ENCODE measurements around the gene CLDN14. TPM values are rescaled to one million over a fixed set of nuclear protein-coding genes. Genes with fewer than 3 reads are reported as not detected.

Gene CLDN14
- total RNA-seq, 1 donor from 2014 or later = not detected

DNA sequence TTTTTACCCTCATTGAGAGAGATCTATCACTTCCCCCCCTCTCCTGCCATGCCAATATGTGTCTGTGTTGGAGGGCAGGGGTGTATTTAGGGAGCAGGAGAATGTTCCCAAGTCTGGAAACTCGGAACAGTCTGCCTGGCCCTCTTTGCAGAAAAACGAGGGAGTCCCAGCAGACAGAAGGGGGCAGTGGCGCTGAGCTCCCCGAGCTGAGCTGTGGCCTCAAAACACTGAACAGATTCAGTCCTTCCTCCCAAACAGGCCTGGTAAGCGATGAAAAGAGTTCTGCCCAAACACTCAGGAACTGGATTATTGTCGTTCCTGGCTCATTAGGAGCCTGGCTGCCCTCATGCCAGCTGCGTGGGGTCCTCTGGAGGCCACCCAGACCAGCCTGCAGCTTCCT is 981 bp downstream of the CLDN14 start:
- Histone ChIP-seq H3K27ac (ENCODE audit: low read depth, low read length) (peak overlapping the region; percentile 97), H3K36me3 (ENCODE audit: insufficient read depth, low read length) (no peaks in the 10 kb centered on the region), H3K9me3 (ENCODE audit: insufficient read depth, low read depth, low read length) (no peaks in the 10 kb centered on the region), H4K20me1 (ENCODE audit: insufficient read depth, low read length) (no peaks in the 10 kb centered on the region), H3K9ac (ENCODE audit: low read length) (peak overlapping the region; percentile 78), H3K4me3 (ENCODE audit: insufficient read depth, low read depth, low read length) (peak overlapping the region; percentile 6), H2AFZ (ENCODE audit: low read depth, low read length) (peak overlapping the region; percentile 31), H3K27me3 (ENCODE audit: insufficient read depth, low read length) (no peaks in the 10 kb centered on the region), H3K4me1 (ENCODE audit: insufficient read depth, low read length) (peaks cover 27% of the 10 kb centered on the region), H3K79me2 (ENCODE audit: insufficient read depth, low read length) (no peaks in the 10 kb centered on the region), H3K4me2 (ENCODE audit: low read length) (peak overlapping the region; percentile 67)
- no peak for TF ChIP-seq EZH2 (IDR thresholded peaks at IDR 0.05; ENCODE audit: insufficient read depth, low read length)
- TF ChIP-seq, protein P1, sequence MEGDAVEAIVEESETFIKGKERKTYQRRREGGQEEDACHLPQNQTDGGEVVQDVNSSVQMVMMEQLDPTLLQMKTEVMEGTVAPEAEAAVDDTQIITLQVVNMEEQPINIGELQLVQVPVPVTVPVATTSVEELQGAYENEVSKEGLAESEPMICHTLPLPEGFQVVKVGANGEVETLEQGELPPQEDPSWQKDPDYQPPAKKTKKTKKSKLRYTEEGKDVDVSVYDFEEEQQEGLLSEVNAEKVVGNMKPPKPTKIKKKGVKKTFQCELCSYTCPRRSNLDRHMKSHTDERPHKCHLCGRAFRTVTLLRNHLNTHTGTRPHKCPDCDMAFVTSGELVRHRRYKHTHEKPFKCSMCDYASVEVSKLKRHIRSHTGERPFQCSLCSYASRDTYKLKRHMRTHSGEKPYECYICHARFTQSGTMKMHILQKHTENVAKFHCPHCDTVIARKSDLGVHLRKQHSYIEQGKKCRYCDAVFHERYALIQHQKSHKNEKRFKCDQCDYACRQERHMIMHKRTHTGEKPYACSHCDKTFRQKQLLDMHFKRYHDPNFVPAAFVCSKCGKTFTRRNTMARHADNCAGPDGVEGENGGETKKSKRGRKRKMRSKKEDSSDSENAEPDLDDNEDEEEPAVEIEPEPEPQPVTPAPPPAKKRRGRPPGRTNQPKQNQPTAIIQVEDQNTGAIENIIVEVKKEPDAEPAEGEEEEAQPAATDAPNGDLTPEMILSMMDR (IDR thresholded peaks at IDR 0.05; ENCODE audit: insufficient read depth, low read depth, low read length) = peak; percentile 15
- peak; percentile 32 for DNase-seq (ENCODE audit: low read depth)
- Mint-ChIP-seq H3K4me1 (ENCODE audit: low read depth, unreplicated experiment) (peaks cover 28% of the 10 kb centered on the region), H3K4me3 (ENCODE audit: unreplicated experiment) (peak overlapping the region; percentile 50), H3K27ac (ENCODE audit: unreplicated experiment) (peak overlapping the region; percentile 100), H3K9me3 (ENCODE audit: unreplicated experiment) (peaks cover 5% of the 10 kb centered on the region), H3K36me3 (ENCODE audit: low read depth, unreplicated experiment) (peaks cover 6% of the 10 kb centered on the region), H3K27me3 (ENCODE audit: low read depth, unreplicated experiment) (no peaks in the 10 kb centered on the region)
- FAIRE-seq = no peak

DNA sequence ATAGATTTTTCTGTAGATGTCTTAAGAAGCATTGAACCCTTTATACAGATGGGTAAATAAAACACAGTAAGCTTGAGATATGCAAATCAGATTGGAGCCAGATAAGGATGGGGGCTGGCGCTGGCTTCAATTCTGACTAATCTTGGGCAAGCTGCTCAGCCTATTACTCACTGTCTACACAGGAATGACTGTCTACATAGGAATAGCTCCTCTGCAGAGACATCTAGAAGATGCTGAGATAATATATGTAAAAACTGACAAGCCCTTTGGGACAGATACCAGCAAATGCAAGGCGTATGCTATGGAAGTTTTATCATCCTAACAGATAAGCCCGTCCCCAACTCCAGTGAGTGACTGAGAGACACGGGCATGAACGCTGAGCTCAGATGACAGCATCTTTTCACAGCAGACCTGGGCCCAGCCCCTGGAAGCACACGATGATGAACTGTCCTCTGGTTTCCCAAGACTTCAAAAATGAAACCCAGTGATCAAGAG is 1.7 kb downstream of the CLDN14 start:
- Mint-ChIP-seq H3K4me1 (ENCODE audit: low read depth, unreplicated experiment) (peaks cover 28% of the 10 kb centered on the region), H3K27me3 (ENCODE audit: low read depth, unreplicated experiment) (no peaks in the 10 kb centered on the region), H3K27ac (ENCODE audit: unreplicated experiment) (peak overlapping the region; percentile 100), H3K9me3 (ENCODE audit: unreplicated experiment) (peaks cover 5% of the 10 kb centered on the region), H3K36me3 (ENCODE audit: low read depth, unreplicated experiment) (peaks cover 8% of the 10 kb centered on the region), H3K4me3 (ENCODE audit: unreplicated experiment) (peak overlapping the region; percentile 63)
- Histone ChIP-seq H3K4me1 (ENCODE audit: insufficient read depth, low read length) (peaks cover 27% of the 10 kb centered on the region), H3K79me2 (ENCODE audit: insufficient read depth, low read length) (no peaks in the 10 kb centered on the region), H3K9ac (ENCODE audit: low read length) (peak overlapping the region; percentile 78), H3K27me3 (ENCODE audit: insufficient read depth, low read length) (no peaks in the 10 kb centered on the region), H2AFZ (ENCODE audit: low read depth, low read length) (peak overlapping the region; percentile 31), H3K9me3 (ENCODE audit: insufficient read depth, low read depth, low read length) (no peaks in the 10 kb centered on the region), H3K4me2 (ENCODE audit: low read length) (peak overlapping the region; percentile 67), H4K20me1 (ENCODE audit: insufficient read depth, low read length) (no peaks in the 10 kb centered on the region), H3K36me3 (ENCODE audit: insufficient read depth, low read length) (no peaks in the 10 kb centered on the region), H3K27ac (ENCODE audit: low read depth, low read length) (peak overlapping the region; percentile 97), H3K4me3 (ENCODE audit: insufficient read depth, low read depth, low read length) (peak overlapping the region; percentile 6)
- FAIRE-seq = peak; percentile 90
- peak; percentile 96 for DNase-seq (ENCODE audit: low read depth)
- no peak for TF ChIP-seq EZH2 (IDR thresholded peaks at IDR 0.05; ENCODE audit: insufficient read depth, low read length)
- TF ChIP-seq, protein P1 (IDR thresholded peaks at IDR 0.05; ENCODE audit: insufficient read depth, low read depth, low read length) = no peak

DNA sequence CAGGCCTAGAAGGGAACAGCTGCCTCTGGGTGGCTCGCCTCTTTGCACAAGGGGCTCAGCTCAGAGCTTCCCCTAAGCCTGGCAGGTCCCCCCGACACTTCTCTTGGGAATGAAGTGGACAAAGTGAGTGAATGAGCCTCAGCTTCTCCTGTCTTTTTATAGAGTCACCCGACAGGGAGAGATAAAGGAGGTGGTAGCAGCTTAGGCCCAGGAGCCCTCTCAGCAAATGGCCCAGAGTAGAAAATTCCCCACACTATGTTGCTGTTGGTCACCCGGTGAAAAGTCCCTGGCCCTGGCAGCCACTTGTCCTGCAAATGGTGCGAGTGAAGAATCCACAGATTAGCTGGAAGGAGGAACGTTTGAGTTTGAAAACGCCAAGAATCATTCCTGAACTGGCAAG is 2.4 kb downstream of the CLDN14 start:
- Mint-ChIP-seq H3K36me3 (ENCODE audit: low read depth, unreplicated experiment) (peaks cover 8% of the 10 kb centered on the region), H3K4me3 (ENCODE audit: unreplicated experiment) (no peak overlapping the region), H3K27me3 (ENCODE audit: low read depth, unreplicated experiment) (no peaks in the 10 kb centered on the region), H3K4me1 (ENCODE audit: low read depth, unreplicated experiment) (peaks cover 28% of the 10 kb centered on the region), H3K9me3 (ENCODE audit: unreplicated experiment) (peaks cover 3% of the 10 kb centered on the region), H3K27ac (ENCODE audit: unreplicated experiment) (no peak overlapping the region)
- Histone ChIP-seq H3K9ac (ENCODE audit: low read length) (peak overlapping the region; percentile 3), H3K4me3 (ENCODE audit: insufficient read depth, low read depth, low read length) (no peak overlapping the region), H2AFZ (ENCODE audit: low read depth, low read length) (no peak overlapping the region), H3K4me1 (ENCODE audit: insufficient read depth, low read length) (peaks cover 27% of the 10 kb centered on the region), H3K27ac (ENCODE audit: low read depth, low read length) (peak overlapping the region; percentile 97), H3K36me3 (ENCODE audit: insufficient read depth, low read length) (no peaks in the 10 kb centered on the region), H3K79me2 (ENCODE audit: insufficient read depth, low read length) (no peaks in the 10 kb centered on the region), H3K9me3 (ENCODE audit: insufficient read depth, low read depth, low read length) (no peaks in the 10 kb centered on the region), H3K4me2 (ENCODE audit: low read length) (no peak overlapping the region), H3K27me3 (ENCODE audit: insufficient read depth, low read length) (no peaks in the 10 kb centered on the region), H4K20me1 (ENCODE audit: insufficient read depth, low read length) (no peaks in the 10 kb centered on the region)
- TF ChIP-seq EZH2 (IDR thresholded peaks at IDR 0.05; ENCODE audit: insufficient read depth, low read length) = no peak
- TF ChIP-seq, protein P1 (IDR thresholded peaks at IDR 0.05; ENCODE audit: insufficient read depth, low read depth, low read length) = no peak
- DNase-seq (ENCODE audit: low read depth) = no peak
- no peak for FAIRE-seq

Data from astrocyte (in vitro differentiated cells and primary cell).